T-helper 1 cell treated with Interleukin-12 subunit alpha and Interleukin-12 subunit beta and Interleukin-4 antibody, amounts not matched to agents 30 ng/mL and 1 ng/mL, for 36 hours (primary cell): ENCODE measurements around the gene ENPEP. TPM values are rescaled to one million over a fixed set of nuclear protein-coding genes. Genes with fewer than 3 reads are reported as not detected.
"Not testable (repeated sequence)": the region's sequence is repeated elsewhere in the genome, so short reads cannot be mapped to it uniquely, and the experiment has no call there.

ENCODE experiments used
- intact Hi-C: fragments of 100-400 bp; cut with micrococcal nuclease; formaldehyde crosslinking; loops from one replicate; pipeline ENCODE4 v1.15.1; 2024
- total RNA-seq: library from RNA; stranded (reverse); gene quantifications from 2 replicates; pipeline ENCODE4 v1.2.3, GENCODE V29; 2022

Gene ENPEP
- total RNA-seq, 1 donor from 2014 or later = 1.7 TPM

GRCh38 chr4:110484767-110485166, 8.8 kb downstream of the ENPEP start:
- intact Hi-C loops = no loop called here

GRCh38 chr4:110485452-110485851, 9.5 kb downstream of the ENPEP start:
- intact Hi-C loops = no loop called here

GRCh38 chr4:110486256-110486655, 10.3 kb downstream of the ENPEP start:
- intact Hi-C loops = no loop called here

- intact Hi-C loops = not testable (repeated sequence)
Observed at GRCh38 chr4:110486850-110487249, 10.9 kb downstream of the ENPEP start.

- intact Hi-C loops = no loop called here
Observed at GRCh38 chr4:110487873-110488272, 11.9 kb downstream of the ENPEP start.

GRCh38 chr4:110489901-110490508, 14.1 kb downstream of the ENPEP start:
- intact Hi-C loops = no loop called here

GRCh38 chr4:110492522-110492921, 16.6 kb downstream of the ENPEP start:
- intact Hi-C loops = no loop called here

GRCh38 chr4:110493520-110493919, 17.6 kb downstream of the ENPEP start:
- intact Hi-C loops = no loop called here

GRCh38 chr4:110498420-110498819, 22.5 kb downstream of the ENPEP start:
- intact Hi-C loops = no loop called here

GRCh38 chr4:110499126-110499525, 23.2 kb downstream of the ENPEP start:
- intact Hi-C loops = no loop called here

- intact Hi-C loops = no loop called here
Observed at GRCh38 chr4:110501826-110502225, 25.9 kb downstream of the ENPEP start.

- intact Hi-C loops = no loop called here
Observed at GRCh38 chr4:110503270-110504083, 27.5 kb downstream of the ENPEP start.

GRCh38 chr4:110504084-110504435, 28.1 kb downstream of the ENPEP start:
- intact Hi-C loops = no loop called here

- intact Hi-C loops = no loop called here
Observed at GRCh38 chr4:110505440-110505839, 29.5 kb downstream of the ENPEP start.

GRCh38 chr4:110508827-110509710, 33.1 kb downstream of the ENPEP start:
- intact Hi-C loops = no loop called here

GRCh38 chr4:110510277-110510676, 34.3 kb downstream of the ENPEP start:
- intact Hi-C loops = loop anchor here (10.0 kb wide), 1 partner anchor 165 kb away; no protein-coding TSS in a partner anchor

- intact Hi-C loops = loop anchor here (1.0 to 10.0 kb wide), 5 partner anchors 166 to 512 kb away; no protein-coding TSS in a partner anchor
Observed at GRCh38 chr4:110510955-110511544, 35.1 kb downstream of the ENPEP start.

GRCh38 chr4:110512901-110513300, 36.9 kb downstream of the ENPEP start:
- intact Hi-C loops = loop anchor here (10.0 kb wide), 1 partner anchor 168 kb away; no protein-coding TSS in a partner anchor

- intact Hi-C loops = loop anchor here (1.0 to 10.0 kb wide), 4 partner anchors 170 to 953 kb away; partner anchors contain the start of genes GAR1 and MCUB
Observed at GRCh38 chr4:110514889-110515479, 39.0 kb downstream of the ENPEP start.

- intact Hi-C loops = loop anchor here (1.0 to 10.0 kb wide), 11 partner anchors 171 to 1515 kb away; partner anchors contain the start of genes ELOVL6, GAR1 and MCUB
Observed at GRCh38 chr4:110515676-110516075, 39.7 kb downstream of the ENPEP start.
